Measurements from ENCODE around the gene BEST1.
"Not testable (repeated sequence)": the region's sequence is repeated elsewhere in the genome, so short reads cannot be mapped to it uniquely, and the experiment has no call there.

Gene BEST1

GRCh38 chr11:61947486-61948210 lies 2.5 kb upstream of the BEST1 start:
- DNase-seq (ENCODE audit: low read depth in 2 of 3, low spot score in 2 of 3): peak in 2 of 3 experiments; percentile 25 to 38

- DNase-seq (ENCODE audit: low read depth in 2 of 3, low spot score in 2 of 3): no peak
These were observed 1.6 kb upstream of the BEST1 start for GRCh38 chr11:61948505-61948904.

- DNase-seq (ENCODE audit: low read depth in 2 of 3, low spot score in 2 of 3): no peak
These were observed 749 bp upstream of the BEST1 start for GRCh38 chr11:61949169-61950034.

- DNase-seq (ENCODE audit: low read depth in 2 of 3, low spot score in 2 of 3): no peak
These were observed 1.5 kb downstream of the BEST1 start for GRCh38 chr11:61951484-61952135.

- DNase-seq (ENCODE audit: low read depth in 2 of 3, low spot score in 2 of 3): no peak
These were observed 2.7 kb downstream of the BEST1 start for GRCh38 chr11:61952882-61953281.

- not testable (repeated sequence) for DNase-seq (ENCODE audit: low read depth in 2 of 3, low spot score in 2 of 3)
These were observed 3.5 kb downstream of the BEST1 start for GRCh38 chr11:61953632-61954031.

GRCh38 chr11:61954106-61954850 lies 4.1 kb downstream of the BEST1 start:
- DNase-seq (ENCODE audit: low read depth in 2 of 3, low spot score in 2 of 3): no peak

GRCh38 chr11:61954851-61955421 lies 4.8 kb downstream of the BEST1 start:
- DNase-seq (ENCODE audit: low read depth in 2 of 3, low spot score in 2 of 3): no peak

- no peak for DNase-seq (ENCODE audit: low read depth in 2 of 3, low spot score in 2 of 3)
These were observed 5.4 kb downstream of the BEST1 start for GRCh38 chr11:61955422-61956135.

GRCh38 chr11:61956191-61957020 lies 6.3 kb downstream of the BEST1 start:
- no peak for DNase-seq (ENCODE audit: low read depth in 2 of 3, low spot score in 2 of 3)

- no peak for DNase-seq (ENCODE audit: low read depth in 2 of 3, low spot score in 2 of 3)
These were observed 7.0 kb downstream of the BEST1 start for GRCh38 chr11:61957021-61957770.

GRCh38 chr11:61958590-61958989 lies 8.4 kb downstream of the BEST1 start:
- no peak for DNase-seq (ENCODE audit: low read depth in 2 of 3, low spot score in 2 of 3)

GRCh38 chr11:61959114-61959513 lies 9.0 kb downstream of the BEST1 start:
- DNase-seq (ENCODE audit: low read depth in 2 of 3, low spot score in 2 of 3): no peak

- no peak for DNase-seq (ENCODE audit: low read depth in 2 of 3, low spot score in 2 of 3)
These were observed 9.5 kb downstream of the BEST1 start for GRCh38 chr11:61959678-61960077.

GRCh38 chr11:61960532-61960931 lies 10.4 kb downstream of the BEST1 start:
- no peak for DNase-seq (ENCODE audit: low read depth in 2 of 3, low spot score in 2 of 3)

GRCh38 chr11:61961570-61962212 lies 11.5 kb downstream of the BEST1 start:
- DNase-seq (ENCODE audit: low read depth in 2 of 3, low spot score in 2 of 3): no peak

- DNase-seq (ENCODE audit: low read depth in 2 of 3, low spot score in 2 of 3): no peak
These were observed 12.3 kb downstream of the BEST1 start for GRCh38 chr11:61962213-61963015.

- DNase-seq (ENCODE audit: low read depth in 2 of 3, low spot score in 2 of 3): no peak
These were observed 12.8 kb downstream of the BEST1 start for GRCh38 chr11:61963016-61963281.
